A549 (cell line): ENCODE measurements around the gene RNF207. TPM values are rescaled to one million over a fixed set of nuclear protein-coding genes. Genes with fewer than 3 reads are reported as not detected.

Source experiments
- ATAC-seq, 2 experiments: fragments of 200-7000 bp in 1 of 2; fragments of >200 bp in 1 of 2; cut with Nextera tagmentation in 1 of 2; cut with Tn5 transposase in 1 of 2; 3 replicates each; pipeline versions ENCODE4 v1.8.0 to v1.9.1; 2018 to 2020; ENCODE audit warnings: mild to moderate bottlenecking in 1 of 2, moderate library complexity in 1 of 2
- CTCF ChIA-PET: fragments of 300-600 bp; sonication (Branson Sonifier 250); formaldehyde crosslinking; extraction: SDS; loops from one replicate; lab custom pipeline; 2021; ENCODE audit warnings: antibody characterized with exemption, inconsistent platforms; lab: Yijun Ruan, JAX
- POLR2A ChIA-PET: fragments of 350-600 bp; formaldehyde crosslinking; extraction: SDS; loops from one replicate; lab custom pipeline; 2021; ENCODE audit warnings: antibody characterized with exemption, inconsistent platforms; lab: Yijun Ruan, JAX
- DNase-seq, 2 experiments: peaks; one replicate each; pipeline versions ENCODE4 v3.0.0 to v3.0.0-alpha.2; 2011 to 2016; ENCODE audit warnings: low read depth in 1 of 2, low spot score in 1 of 2
- FAIRE-seq: peaks from 2 replicates; lab custom pipeline; 2011; peaks lifted over from hg19 to GRCh38; lab: Jason Lieb, UNC
- H3K27ac ChIP-seq, 2 experiments: fragments of >200 bp; sonication (Bioruptor Twin); formaldehyde crosslinking; 3 replicates each; pipeline ENCODE4 v1.5.1; 2016 to 2017
- H3K4me1 ChIP-seq: fragments of >200 bp; sonication (Bioruptor Twin); formaldehyde crosslinking; 3 replicates; pipeline ENCODE4 v1.6.1; 2016
- H3K4me2 ChIP-seq: fragments of >200 bp; sonication (Bioruptor Twin); formaldehyde crosslinking; 3 replicates; pipeline ENCODE4 v1.6.1; 2016
- H3K4me3 ChIP-seq: fragments of >200 bp; sonication (Bioruptor Twin); formaldehyde crosslinking; 3 replicates; pipeline ENCODE4 v1.5.1; 2016
- H3K9me3 ChIP-seq: fragments of >200 bp; sonication (Bioruptor Twin); formaldehyde crosslinking; 3 replicates; pipeline ENCODE4 v1.6.1; 2016
- CBX8 ChIP-seq: fragments of 200-600 bp; sonication (generic); IDR thresholded peaks from 2 replicates; pipeline ENCODE4 v1.6.1; 2016
- CEBPB ChIP-seq, 2 experiments: fragments of >200 bp in 1 of 2; sonication (Bioruptor Twin) in 1 of 2; formaldehyde crosslinking in 1 of 2; IDR thresholded peaks; 2 replicates each; pipeline ENCODE4 v1.6.1; 2012 to 2016
- CHD2 ChIP-seq: fragments of 150-350 bp; IDR thresholded peaks from 2 replicates; pipeline ENCODE4 v1.6.1; 2014; ENCODE audit warnings: low read length; ENCODE audit not compliant: partially characterized antibody
- CHD4 ChIP-seq: fragments of 200-600 bp; sonication (generic); IDR thresholded peaks from 2 replicates; pipeline ENCODE4 v1.6.1; 2016; ENCODE audit warnings: antibody characterized with exemption, mild to moderate bottlenecking, borderline replicate concordance
- EHF ChIP-seq: fragments of 250-450 bp; sonication (Bioruptor Pico); IDR thresholded peaks from 2 replicates; pipeline ENCODE4 v1.5.0; 2020; ENCODE audit warnings: mild to moderate bottlenecking
- EHMT2 ChIP-seq: fragments of 200-600 bp; sonication (generic); IDR thresholded peaks from 2 replicates; pipeline ENCODE4 v1.6.1; 2016; ENCODE audit warnings: antibody characterized with exemption, low read depth, mild to moderate bottlenecking, moderate library complexity
- FOXS1 ChIP-seq: fragments of 250-450 bp; sonication (Bioruptor Pico); IDR thresholded peaks from 2 replicates; pipeline ENCODE4 v1.5.0; 2020; ENCODE audit warnings: mild to moderate bottlenecking, moderate library complexity
- HEYL ChIP-seq: fragments of 250-450 bp; sonication (Bioruptor Pico); IDR thresholded peaks from 2 replicates; pipeline ENCODE4 v1.8.0; 2021; ENCODE audit warnings: mild to moderate bottlenecking, moderate library complexity
- HOXA7 ChIP-seq: fragments of 250-450 bp; sonication (Bioruptor Pico); IDR thresholded peaks from 2 replicates; pipeline ENCODE4 v1.5.0; 2020; ENCODE audit warnings: mild to moderate bottlenecking, moderate library complexity
- JUN ChIP-seq, 2 experiments: fragments of >200 bp; sonication (Bioruptor Twin); formaldehyde crosslinking; IDR thresholded peaks; 2 replicates in 1 of 2; 3 replicates in 1 of 2; pipeline ENCODE4 v1.6.1; 2016 to 2017
- MAZ ChIP-seq: fragments of 150-350 bp; IDR thresholded peaks from 2 replicates; pipeline ENCODE4 v1.6.1; 2014; ENCODE audit warnings: antibody characterized with exemption, low read depth, low read length, borderline replicate concordance
- NFE2L2 ChIP-seq: fragments of 150-350 bp; conservative IDR thresholded peaks from 2 replicates; pipeline ENCODE4 v1.6.1; 2014; ENCODE audit warnings: low read length
- NPAS2 ChIP-seq: fragments of 250-450 bp; sonication (Bioruptor Pico); IDR thresholded peaks from 2 replicates; pipeline ENCODE4 v1.8.0; 2022; ENCODE audit warnings: mild to moderate bottlenecking, moderate library complexity, borderline replicate concordance
- PHF8 ChIP-seq: fragments of 200-600 bp; sonication (generic); IDR thresholded peaks from 2 replicates; pipeline ENCODE4 v1.6.1; 2016; ENCODE audit warnings: low read depth, mild to moderate bottlenecking, antibody characterized with exemption, moderate library complexity, borderline replicate concordance
- POLR2A ChIP-seq: IDR thresholded peaks from 2 replicates; pipeline ENCODE4 v1.6.1; 2012; ENCODE audit warnings: mild to moderate bottlenecking, low read length
- POLR2AphosphoS2 ChIP-seq: conservative IDR thresholded peaks from 2 replicates; pipeline ENCODE4 v1.6.1; 2012; ENCODE audit warnings: low read length, improper control_type of control experiment, inconsistent platforms
- RAD21 ChIP-seq, 2 experiments: fragments of >200 bp in 1 of 2; sonication (Bioruptor Twin) in 1 of 2; formaldehyde crosslinking in 1 of 2; IDR thresholded peaks in 1 of 2; conservative IDR thresholded peaks in 1 of 2; 2 replicates in 1 of 2; 3 replicates in 1 of 2; pipeline ENCODE4 v1.6.1; 2012 to 2018; ENCODE audit warnings: inconsistent platforms in 1 of 2
- RFX5 ChIP-seq: fragments of 450-650 bp; IDR thresholded peaks from 2 replicates; pipeline ENCODE4 v1.7.1; 2014; ENCODE audit warnings: antibody characterized with exemption, mild to moderate bottlenecking, moderate library complexity
- RNF2 ChIP-seq: fragments of 200-600 bp; sonication (generic); IDR thresholded peaks from 2 replicates; pipeline ENCODE4 v1.6.1; 2016; ENCODE audit warnings: low read depth, mild to moderate bottlenecking, antibody characterized with exemption, moderate library complexity, borderline replicate concordance
- SMC3 ChIP-seq: fragments of >200 bp; sonication (Bioruptor Twin); formaldehyde crosslinking; IDR thresholded peaks from 3 replicates; pipeline ENCODE4 v1.6.1; 2018; ENCODE audit warnings: inconsistent platforms
- TFCP2L1 ChIP-seq: fragments of 250-450 bp; sonication (Bioruptor Pico); IDR thresholded peaks from 2 replicates; pipeline ENCODE4 v1.5.0; 2021; ENCODE audit warnings: mild to moderate bottlenecking
- ZC3H11A ChIP-seq: fragments of 450-650 bp; IDR thresholded peaks from 2 replicates; pipeline ENCODE4 v1.6.1; 2014; ENCODE audit warnings: antibody characterized with exemption, mild to moderate bottlenecking
- ZFP36 ChIP-seq: fragments of 450-650 bp; IDR thresholded peaks from 2 replicates; pipeline ENCODE4 v1.6.1; 2014; ENCODE audit warnings: borderline replicate concordance; ENCODE audit not compliant: partially characterized antibody
- ZNF302 ChIP-seq: fragments of 250-450 bp; sonication (Bioruptor Pico); IDR thresholded peaks from 2 replicates; pipeline ENCODE4 v1.9.0; 2021; ENCODE audit warnings: inconsistent platforms, mild to moderate bottlenecking, moderate library complexity
- ZSCAN20 ChIP-seq: fragments of 250-450 bp; sonication (Bioruptor Pico); IDR thresholded peaks from 2 replicates; pipeline ENCODE4 v1.8.0; 2022; ENCODE audit warnings: mild to moderate bottlenecking, moderate library complexity
- WGBS: methylation state at CpG from one replicate; pipeline ENCODE4 v1.1.6; 2017; ENCODE audit errors: missing lambda C conversion rate; 5-methylcytosine and 5-hydroxymethylcytosine counted together
- polyA minus RNA-seq: library from RNA; depleted of rRNA, polyadenylated mRNA; stranded (reverse); fragments of >200 nt; gene quantifications from 2 replicates; pipeline ENCODE4 v1.2.3, GENCODE V29; 2011; rRNA and poly(A)+ RNA removed
- polyA plus RNA-seq, 4 experiments: library from polyadenylated mRNA; depleted of rRNA in 3 of 4; stranded (reverse); fragments of >200 nt; fragmentation: RNase III in 1 of 4; extraction: RNeasy Plus Mini Kit Qiagen cat#74134 plus additional on column Dnase treatment in 1 of 4; gene quantifications; 2 replicates in 3 of 4; 3 replicates in 1 of 4; pipeline ENCODE4 v1.2.3, GENCODE V29; 2011 to 2017
- TF ChIP-seq, protein P1 (sequence below): fragments of 450-650 bp; IDR thresholded peaks from 2 replicates; pipeline ENCODE4 v1.6.1; 2014; ENCODE audit warnings: antibody characterized with exemption
- TF ChIP-seq, protein P2 (sequence below): fragments of 150-350 bp; IDR thresholded peaks from 2 replicates; pipeline ENCODE4 v1.6.1; 2014; ENCODE audit warnings: low read depth, mild to moderate bottlenecking, low read length
- TF ChIP-seq, protein P3 (sequence below): fragments of 250-450 bp; sonication (Bioruptor Pico); IDR thresholded peaks from 2 replicates; pipeline ENCODE4 v1.5.0; 2021; ENCODE audit warnings: mild to moderate bottlenecking, moderate library complexity, borderline replicate concordance
- TF ChIP-seq, protein P4 (sequence below): fragments of >200 bp; sonication (Bioruptor Twin); formaldehyde crosslinking; IDR thresholded peaks from 2 replicates; pipeline ENCODE4 v1.6.1; 2016
- TF ChIP-seq, protein P5 (sequence below): IDR thresholded peaks from 2 replicates; pipeline ENCODE4 v1.6.1; 2012; ENCODE audit warnings: low read depth, borderline replicate concordance
- TF ChIP-seq, protein P6 (sequence below): fragments of >200 bp; sonication (Bioruptor Twin); formaldehyde crosslinking; IDR thresholded peaks from 3 replicates; pipeline ENCODE4 v1.5.1; 2016

Gene RNF207, protein sequence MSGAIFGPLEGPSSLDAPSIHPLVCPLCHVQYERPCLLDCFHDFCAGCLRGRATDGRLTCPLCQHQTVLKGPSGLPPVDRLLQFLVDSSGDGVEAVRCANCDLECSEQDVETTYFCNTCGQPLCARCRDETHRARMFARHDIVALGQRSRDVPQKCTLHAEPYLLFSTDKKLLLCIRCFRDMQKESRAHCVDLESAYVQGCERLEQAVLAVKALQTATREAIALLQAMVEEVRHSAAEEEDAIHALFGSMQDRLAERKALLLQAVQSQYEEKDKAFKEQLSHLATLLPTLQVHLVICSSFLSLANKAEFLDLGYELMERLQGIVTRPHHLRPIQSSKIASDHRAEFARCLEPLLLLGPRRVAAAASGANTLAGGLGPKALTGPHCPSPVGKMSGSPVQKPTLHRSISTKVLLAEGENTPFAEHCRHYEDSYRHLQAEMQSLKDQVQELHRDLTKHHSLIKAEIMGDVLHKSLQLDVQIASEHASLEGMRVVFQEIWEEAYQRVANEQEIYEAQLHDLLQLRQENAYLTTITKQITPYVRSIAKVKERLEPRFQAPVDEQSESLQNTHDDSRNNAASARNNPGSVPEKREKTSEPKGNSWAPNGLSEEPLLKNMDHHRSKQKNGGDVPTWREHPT
- polyA plus RNA-seq (2011; rRNA removed) (11.3 and 17.9 TPM in 2 replicates), polyA plus RNA-seq (2017; fragmentation: RNase III; extraction: RNeasy Plus Mini Kit Qiagen cat#74134 plus additional on column Dnase treatment) (24.6 to 28.0 TPM (median 27.6 TPM) in 3 replicates), polyA minus RNA-seq (17.1 and 19.7 TPM in 2 replicates)
- polyA plus RNA-seq (2012; cell fraction: cytosol; rRNA removed), result 51.4 and 60.1 TPM in 2 replicates
- 287 and 554 TPM in 2 replicates for polyA plus RNA-seq (2012; cell fraction: nucleus; rRNA removed)

DNA sequence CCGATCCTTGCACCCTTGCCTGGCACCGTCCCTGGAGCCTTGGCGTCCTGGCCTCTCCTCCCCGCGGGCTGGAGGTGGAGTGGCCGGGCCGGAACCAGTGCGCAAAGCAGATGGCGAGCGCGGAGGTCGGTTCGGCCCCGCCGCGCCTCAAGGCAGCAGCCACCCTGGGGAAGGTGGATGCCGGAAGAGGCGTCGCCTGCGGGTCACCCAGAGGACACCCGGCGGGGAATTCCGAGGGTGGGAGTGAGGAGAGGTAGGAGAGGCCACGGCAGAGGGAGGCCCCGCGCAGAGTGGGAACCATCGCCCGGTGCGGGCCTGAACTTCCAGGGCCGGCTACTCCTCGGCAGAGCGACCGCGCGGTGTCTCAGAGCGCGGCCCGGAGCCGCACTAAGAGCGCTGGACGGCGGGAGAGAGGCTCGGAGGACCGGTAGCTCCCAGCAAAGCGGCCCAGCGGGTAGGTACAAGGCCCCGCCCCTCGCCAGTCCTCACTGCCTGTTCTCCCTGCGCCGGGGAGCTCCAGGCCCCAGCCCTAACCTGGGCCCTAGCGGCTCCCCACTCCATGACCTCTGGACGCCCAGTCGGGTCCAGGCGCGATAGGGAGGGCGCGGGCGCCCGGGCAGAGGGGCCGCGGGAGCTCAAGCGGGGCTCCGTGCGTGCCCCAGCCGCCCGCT lies at the start of gene RNF207:
Gene RNF207, plus strand, starts transcription at position 271 of the 671 bp plus-strand sequence. CDS start 417 bp downstream, outside the sequence.
- peak; percentile 82 to 85 for DNase-seq
- peak; percentile 77 to 88 for ATAC-seq
- H3K4me2 ChIP-seq, result peak within 1 kb of the TSS; percentile 65
- ChIA-PET POLR2A (interaction anchor here (0.6 to 1.0 kb wide), 4 partner anchors 16 to 213 kb away, joined by 3 to 9 read pairs (median 4); partner anchors contain the start of gene ICMT), CTCF (interaction anchor here (0.9 to 3.6 kb wide), 17 partner anchors 8 to 169 kb away, joined by 3 to 26 read pairs (median 6); partner anchors contain the start of gene ICMT)
- WGBS, result 0% methylated on average over 6 of the region's 66 CpGs
- H3K4me1 ChIP-seq, result peaks cover 9% of the 10 kb centered on the region
- H3K27ac ChIP-seq, result peak within 1 kb of the TSS; percentile 99 to 100
- H3K4me3 ChIP-seq, result peak within 1 kb of the TSS; percentile 93
- no peak for FAIRE-seq
- no peaks in the 10 kb centered on the region for H3K9me3 ChIP-seq
- peak; percentile 95 for TF ChIP-seq MAZ
- TF ChIP-seq EHMT2, result no peak
- TF ChIP-seq TFCP2L1 (CRISPR knock-in tag), result no peak
- TF ChIP-seq, protein P1, sequence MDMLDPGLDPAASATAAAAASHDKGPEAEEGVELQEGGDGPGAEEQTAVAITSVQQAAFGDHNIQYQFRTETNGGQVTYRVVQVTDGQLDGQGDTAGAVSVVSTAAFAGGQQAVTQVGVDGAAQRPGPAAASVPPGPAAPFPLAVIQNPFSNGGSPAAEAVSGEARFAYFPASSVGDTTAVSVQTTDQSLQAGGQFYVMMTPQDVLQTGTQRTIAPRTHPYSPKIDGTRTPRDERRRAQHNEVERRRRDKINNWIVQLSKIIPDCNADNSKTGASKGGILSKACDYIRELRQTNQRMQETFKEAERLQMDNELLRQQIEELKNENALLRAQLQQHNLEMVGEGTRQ, result no peak
- TF ChIP-seq EHF (CRISPR knock-in tag), result no peak
- TF ChIP-seq ZNF302, result no peak
- TF ChIP-seq POLR2A, result peak; percentile 75
- TF ChIP-seq, protein P2, sequence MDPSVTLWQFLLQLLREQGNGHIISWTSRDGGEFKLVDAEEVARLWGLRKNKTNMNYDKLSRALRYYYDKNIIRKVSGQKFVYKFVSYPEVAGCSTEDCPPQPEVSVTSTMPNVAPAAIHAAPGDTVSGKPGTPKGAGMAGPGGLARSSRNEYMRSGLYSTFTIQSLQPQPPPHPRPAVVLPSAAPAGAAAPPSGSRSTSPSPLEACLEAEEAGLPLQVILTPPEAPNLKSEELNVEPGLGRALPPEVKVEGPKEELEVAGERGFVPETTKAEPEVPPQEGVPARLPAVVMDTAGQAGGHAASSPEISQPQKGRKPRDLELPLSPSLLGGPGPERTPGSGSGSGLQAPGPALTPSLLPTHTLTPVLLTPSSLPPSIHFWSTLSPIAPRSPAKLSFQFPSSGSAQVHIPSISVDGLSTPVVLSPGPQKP, result no peak
- TF ChIP-seq CHD2, result no peak
- TF ChIP-seq, protein P3, sequence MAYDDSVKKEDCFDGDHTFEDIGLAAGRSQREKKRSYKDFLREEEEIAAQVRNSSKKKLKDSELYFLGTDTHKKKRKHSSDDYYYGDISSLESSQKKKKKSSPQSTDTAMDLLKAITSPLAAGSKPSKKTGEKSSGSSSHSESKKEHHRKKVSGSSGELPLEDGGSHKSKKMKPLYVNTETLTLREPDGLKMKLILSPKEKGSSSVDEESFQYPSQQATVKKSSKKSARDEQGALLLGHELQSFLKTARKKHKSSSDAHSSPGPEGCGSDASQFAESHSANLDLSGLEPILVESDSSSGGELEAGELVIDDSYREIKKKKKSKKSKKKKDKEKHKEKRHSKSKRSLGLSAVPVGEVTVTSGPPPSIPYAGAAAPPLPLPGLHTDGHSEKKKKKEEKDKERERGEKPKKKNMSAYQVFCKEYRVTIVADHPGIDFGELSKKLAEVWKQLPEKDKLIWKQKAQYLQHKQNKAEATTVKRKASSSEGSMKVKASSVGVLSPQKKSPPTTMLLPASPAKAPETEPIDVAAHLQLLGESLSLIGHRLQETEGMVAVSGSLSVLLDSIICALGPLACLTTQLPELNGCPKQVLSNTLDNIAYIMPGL (CRISPR knock-in tag), result no peak
- no peak for TF ChIP-seq ZSCAN20 (CRISPR knock-in tag)
- no peak for TF ChIP-seq HOXA7
- no peak for TF ChIP-seq HEYL (CRISPR knock-in tag)
- TF ChIP-seq, protein P4, sequence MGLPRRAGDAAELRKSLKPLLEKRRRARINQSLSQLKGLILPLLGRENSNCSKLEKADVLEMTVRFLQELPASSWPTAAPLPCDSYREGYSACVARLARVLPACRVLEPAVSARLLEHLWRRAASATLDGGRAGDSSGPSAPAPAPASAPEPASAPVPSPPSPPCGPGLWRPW, result no peak
- TF ChIP-seq NFE2L2, result no peak
- TF ChIP-seq, protein P5, sequence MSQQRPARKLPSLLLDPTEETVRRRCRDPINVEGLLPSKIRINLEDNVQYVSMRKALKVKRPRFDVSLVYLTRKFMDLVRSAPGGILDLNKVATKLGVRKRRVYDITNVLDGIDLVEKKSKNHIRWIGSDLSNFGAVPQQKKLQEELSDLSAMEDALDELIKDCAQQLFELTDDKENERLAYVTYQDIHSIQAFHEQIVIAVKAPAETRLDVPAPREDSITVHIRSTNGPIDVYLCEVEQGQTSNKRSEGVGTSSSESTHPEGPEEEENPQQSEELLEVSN, result no peak
- no peak for TF ChIP-seq RNF2
- TF ChIP-seq RFX5, result no peak
- no peak for TF ChIP-seq RAD21 (conservative IDR thresholded peaks at IDR 0.05 in 1 of 2, IDR thresholded peaks at IDR 0.05 in 1 of 2)
- TF ChIP-seq, protein P6, sequence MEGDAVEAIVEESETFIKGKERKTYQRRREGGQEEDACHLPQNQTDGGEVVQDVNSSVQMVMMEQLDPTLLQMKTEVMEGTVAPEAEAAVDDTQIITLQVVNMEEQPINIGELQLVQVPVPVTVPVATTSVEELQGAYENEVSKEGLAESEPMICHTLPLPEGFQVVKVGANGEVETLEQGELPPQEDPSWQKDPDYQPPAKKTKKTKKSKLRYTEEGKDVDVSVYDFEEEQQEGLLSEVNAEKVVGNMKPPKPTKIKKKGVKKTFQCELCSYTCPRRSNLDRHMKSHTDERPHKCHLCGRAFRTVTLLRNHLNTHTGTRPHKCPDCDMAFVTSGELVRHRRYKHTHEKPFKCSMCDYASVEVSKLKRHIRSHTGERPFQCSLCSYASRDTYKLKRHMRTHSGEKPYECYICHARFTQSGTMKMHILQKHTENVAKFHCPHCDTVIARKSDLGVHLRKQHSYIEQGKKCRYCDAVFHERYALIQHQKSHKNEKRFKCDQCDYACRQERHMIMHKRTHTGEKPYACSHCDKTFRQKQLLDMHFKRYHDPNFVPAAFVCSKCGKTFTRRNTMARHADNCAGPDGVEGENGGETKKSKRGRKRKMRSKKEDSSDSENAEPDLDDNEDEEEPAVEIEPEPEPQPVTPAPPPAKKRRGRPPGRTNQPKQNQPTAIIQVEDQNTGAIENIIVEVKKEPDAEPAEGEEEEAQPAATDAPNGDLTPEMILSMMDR, result no peak
- TF ChIP-seq CBX8, result no peak
- TF ChIP-seq PHF8, result peak; percentile 58; the same call in 1 of the 2 replicates
- no peak for TF ChIP-seq CEBPB (IDR thresholded peaks at IDR 0.05)
- no peak for TF ChIP-seq ZFP36
- no peak for TF ChIP-seq SMC3
- TF ChIP-seq JUN (IDR thresholded peaks at IDR 0.05), result peak; percentile 50 to 55; a peak in 1 of 5 replicates
- no peak for TF ChIP-seq CHD4
- TF ChIP-seq NPAS2 (CRISPR knock-in tag), result no peak
- no peak for TF ChIP-seq POLR2AphosphoS2
- TF ChIP-seq FOXS1 (CRISPR knock-in tag), result no peak
- no peak for TF ChIP-seq ZC3H11A
